HG03378 (cell line): ENCODE data around the gene TOGARAM2.

Source experiments
- ATAC-seq: cut with Tn5 transposase; IDR thresholded peaks from one replicate; pipeline ENCODE4 v1.9.1; 2021; ENCODE audit warnings: mild to moderate bottlenecking, moderate library complexity; ENCODE audit not compliant: unreplicated experiment

TOGARAM2 gene

DNA sequence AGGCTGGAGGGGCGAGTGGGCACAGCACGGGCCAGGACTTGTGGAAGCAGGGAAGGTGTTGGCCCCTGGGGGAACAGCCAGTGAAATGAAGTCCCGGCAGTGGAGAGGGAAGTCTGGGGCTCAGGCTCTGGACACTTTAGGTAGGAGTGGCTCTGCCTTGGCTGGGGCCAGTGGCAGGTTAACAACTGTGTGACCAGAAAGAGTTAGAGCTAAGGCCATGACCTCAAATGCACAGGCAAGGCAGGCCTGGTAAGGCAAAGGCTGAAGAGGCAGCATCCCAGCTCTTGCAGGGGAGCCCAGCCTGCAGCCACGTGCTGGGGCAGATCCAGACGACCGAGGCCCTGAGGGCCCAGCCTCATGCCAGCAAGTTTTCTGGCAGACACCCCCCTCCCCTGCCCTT lies 71.7 kb downstream of the TOGARAM2 start:
- ATAC-seq: no peak

DNA sequence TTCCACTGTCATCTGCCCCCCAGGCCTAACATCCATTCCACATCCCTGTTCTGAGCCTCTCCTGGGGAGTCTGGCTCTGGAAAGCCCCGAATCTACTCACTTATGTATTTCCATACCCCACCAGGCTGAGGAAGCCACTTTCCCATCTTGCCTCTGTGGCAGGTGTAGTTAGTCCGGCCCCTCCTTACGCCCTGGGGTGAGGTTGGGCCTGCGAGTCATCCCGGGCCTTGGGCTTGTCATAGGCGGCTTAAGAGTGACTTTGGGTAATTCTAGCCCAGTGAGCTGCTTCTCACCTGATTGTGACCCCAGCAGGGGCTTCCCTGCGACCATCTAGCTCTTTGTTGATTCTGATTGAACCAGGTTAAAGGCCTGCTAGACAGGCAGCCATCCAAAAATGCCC lies 72.1 kb downstream of the TOGARAM2 start:
- no peak for ATAC-seq

GRCh38 chr2:29053670-29054400 lies 72.7 kb downstream of the TOGARAM2 start:
- ATAC-seq: no peak

- no peak for ATAC-seq
Observed at GRCh38 chr2:29054430-29054829, 73.3 kb downstream of the TOGARAM2 start.

DNA sequence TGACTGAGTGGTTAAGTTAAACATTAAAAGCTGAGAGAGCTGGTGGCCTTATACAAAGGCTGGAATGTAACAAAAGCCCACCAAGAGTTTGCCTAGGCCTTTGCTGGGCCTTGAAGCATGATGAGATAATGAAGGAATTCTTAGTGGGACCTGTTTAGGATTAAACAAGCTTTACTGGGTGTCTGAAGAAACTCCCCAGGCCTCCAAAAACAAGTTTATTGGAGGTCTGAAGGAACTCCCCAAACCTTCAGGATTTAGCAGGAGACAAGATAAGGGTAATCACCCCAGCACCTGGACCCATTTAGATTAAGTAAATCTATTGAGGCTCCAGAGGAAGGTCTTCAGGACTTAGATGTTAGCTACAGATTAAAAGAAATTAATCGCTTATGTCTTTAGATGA lies 74.5 kb downstream of the TOGARAM2 start:
- ATAC-seq: no peak

DNA sequence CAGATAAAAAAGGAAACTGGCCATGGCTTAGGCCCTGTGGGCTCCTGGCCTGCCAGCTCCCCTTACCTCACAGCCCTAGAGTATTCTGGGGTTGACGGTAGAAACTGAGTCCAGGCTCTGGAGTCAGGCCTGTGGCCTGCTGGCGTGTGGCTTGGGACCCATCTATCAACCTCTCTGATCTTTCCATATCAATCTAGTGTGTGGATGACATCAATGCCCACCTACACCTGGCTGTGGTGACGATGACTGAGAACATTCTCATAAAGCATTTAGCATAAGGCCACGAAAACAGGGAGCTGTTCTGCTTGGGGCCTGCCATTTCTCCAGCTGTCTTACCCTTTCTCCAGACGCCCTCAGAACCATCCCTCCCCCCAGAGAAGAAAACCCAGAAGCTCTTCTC lies 75.4 kb downstream of the TOGARAM2 start:
- no peak for ATAC-seq

GRCh38 chr2:29057006-29057405 lies 75.9 kb downstream of the TOGARAM2 start:
- no peak for ATAC-seq

DNA sequence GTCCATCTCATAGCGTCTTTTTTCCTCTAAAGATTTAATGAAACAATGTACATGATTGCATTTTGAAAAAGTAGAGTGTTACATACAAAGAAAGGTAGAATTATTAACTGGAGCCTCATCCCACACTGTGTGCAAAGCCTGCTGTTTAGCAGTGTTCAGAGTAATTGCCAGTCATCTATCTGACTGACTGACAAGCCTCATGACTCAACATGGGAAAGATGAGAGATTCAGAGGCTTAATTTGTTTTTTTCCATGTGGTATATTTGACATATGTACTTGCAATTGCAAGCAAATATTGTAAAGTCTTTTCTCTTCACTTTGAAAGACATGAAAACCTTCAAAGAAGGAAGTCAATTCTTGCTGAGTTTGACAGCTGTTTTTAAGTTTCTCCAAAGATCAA lies 78.5 kb downstream of the TOGARAM2 start:
- ATAC-seq: no peak

- ATAC-seq: no peak
Observed at GRCh38 chr2:29060441-29060840, 79.3 kb downstream of the TOGARAM2 start.

- no peak for ATAC-seq
Observed at GRCh38 chr2:29061176-29061575, 80.1 kb downstream of the TOGARAM2 start.

- ATAC-seq: no peak
Observed at GRCh38 chr2:29061616-29062015, 80.5 kb downstream of the TOGARAM2 start.

- ATAC-seq: no peak
Observed at GRCh38 chr2:29062371-29062770, 81.3 kb downstream of the TOGARAM2 start.

DNA sequence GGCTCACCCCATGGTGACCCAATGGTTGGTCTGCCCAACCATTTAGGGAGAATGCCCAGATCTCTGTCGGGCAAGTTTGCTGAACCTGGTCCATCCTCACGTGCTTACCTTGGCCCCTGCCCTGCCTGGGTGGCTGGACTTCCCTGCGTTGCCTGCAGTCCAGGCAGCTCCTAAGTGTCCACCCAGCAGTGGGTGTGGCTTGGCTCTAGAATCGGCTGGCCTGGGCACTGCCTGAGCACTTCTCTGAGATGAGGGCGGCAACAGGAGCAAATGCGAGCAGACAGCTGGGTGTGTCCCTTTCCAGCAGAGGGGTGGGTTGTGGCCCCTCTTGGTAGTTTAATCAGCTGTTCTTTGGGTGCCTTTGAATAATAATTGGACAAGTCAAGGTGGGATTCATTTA lies 82.0 kb downstream of the TOGARAM2 start:
- ATAC-seq: no peak

GRCh38 chr2:29063646-29064345 lies 82.7 kb downstream of the TOGARAM2 start:
- ATAC-seq: no peak

DNA sequence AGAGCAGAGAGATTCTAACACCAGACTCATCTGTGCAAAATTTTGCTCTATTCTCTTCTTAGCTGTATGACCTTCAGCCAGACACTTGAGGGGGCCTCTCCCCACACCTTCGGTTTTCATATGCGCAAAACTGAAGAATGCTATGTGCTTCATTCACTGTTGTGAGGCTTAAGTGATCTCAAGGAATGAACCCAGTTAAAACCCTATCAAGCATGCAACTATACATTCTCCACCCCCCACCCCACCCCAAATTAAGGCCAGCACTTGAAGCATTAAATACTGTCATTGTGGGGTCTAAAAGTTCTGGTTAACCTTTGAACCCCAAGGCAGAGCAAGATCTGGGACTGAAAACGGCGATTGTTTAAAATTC lies 83.2 kb downstream of the TOGARAM2 start:
- ATAC-seq: no peak

- no peak for ATAC-seq
Observed at GRCh38 chr2:29064746-29065067, 83.6 kb downstream of the TOGARAM2 start.

DNA sequence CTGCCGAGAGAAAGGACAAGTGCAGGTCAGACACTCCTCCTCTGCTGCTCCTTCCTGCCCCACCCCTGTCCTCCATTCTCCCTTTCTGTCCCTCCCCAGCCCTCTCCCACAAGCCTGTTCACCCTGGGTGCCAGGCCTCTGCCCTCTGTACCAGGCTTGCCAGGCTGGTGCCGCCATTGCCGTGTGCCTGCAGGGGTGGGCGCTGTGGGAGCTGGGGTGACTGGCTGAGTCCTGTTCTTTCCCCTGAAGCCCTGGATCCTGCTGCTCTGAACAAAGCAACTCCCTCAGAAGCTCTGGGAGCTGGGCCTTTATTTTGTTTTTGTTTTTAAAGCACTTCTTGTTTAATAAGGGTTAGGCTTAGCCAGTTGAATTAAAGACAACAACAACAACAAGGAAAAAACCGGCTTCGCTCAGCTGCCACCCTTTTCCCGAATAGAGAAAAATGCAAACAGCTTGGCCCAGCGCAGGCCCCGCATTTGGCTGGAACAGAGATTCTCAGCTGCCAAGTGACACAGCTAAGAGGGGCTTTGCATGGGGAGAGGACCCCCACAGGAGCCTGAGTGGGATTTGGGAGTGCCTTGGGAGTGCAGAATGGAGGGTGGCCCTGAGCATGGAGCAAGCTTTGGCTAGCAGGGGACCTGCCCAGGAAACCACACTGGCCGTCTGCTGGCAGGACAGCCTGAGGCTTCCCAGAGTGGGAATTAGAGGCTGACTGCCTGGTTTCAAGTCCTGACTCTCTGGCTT lies 84.1 kb downstream of the TOGARAM2 start:
- no peak for ATAC-seq

DNA sequence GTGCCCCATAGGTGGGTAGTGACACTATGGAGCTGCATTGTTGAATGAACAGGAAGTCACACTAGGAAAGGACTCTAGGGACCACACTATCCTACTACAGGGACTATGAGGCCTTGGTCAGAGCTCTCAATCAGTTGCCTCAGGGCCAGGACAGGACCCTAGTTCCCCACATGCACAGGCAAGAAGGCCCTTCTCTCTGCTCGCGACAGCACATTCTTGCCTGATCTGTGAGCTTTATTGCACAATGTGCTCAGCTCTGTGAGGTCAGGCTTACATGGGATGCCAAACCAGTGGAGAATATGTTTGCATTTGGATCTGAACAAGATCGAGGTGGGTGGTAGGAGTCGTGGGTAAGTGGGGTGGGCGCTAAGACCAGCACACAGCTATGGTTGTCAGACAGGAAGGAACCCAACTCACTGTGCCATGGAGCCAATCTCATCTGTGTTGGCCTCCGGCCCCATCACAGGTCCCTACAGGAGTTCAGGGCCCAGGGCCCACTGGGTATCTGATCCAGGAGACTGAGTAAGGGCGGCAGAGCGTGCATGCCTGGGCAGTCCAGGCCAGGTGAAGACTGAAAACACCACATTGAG lies 85.3 kb downstream of the TOGARAM2 start:
- ATAC-seq: no peak

- no peak for ATAC-seq
Observed at GRCh38 chr2:29066997-29067605, 86.0 kb downstream of the TOGARAM2 start.

- ATAC-seq: no peak
Observed at GRCh38 chr2:29068513-29068912, 87.4 kb downstream of the TOGARAM2 start.

DNA sequence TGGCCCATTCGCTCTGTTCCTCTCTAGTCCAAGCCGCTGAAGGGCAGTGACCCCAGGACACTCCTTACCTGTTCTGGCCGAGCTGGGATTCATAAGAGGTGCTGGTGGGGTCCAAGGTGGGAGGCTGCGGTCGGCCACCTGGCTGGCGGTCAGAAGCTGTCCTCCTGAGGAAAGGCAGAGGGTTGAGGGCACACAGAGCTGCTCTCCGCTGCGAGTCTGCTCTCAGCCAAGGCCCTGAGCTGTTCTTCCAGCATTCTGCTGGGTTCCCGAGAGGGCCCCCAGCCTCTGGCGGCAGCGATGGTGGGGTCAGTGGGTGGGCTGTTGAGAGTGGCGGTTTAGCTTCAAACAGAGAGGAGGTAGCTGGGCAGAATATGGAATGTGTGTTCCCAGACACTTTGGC lies 89.4 kb downstream of the TOGARAM2 start:
- ATAC-seq: no peak
